ENCODE measurements around the gene GMPR2.
"Not testable (repeated sequence)": the region's sequence is repeated elsewhere in the genome, so short reads cannot be mapped to it uniquely, and the experiment has no call there.

GMPR2 gene

DNA sequence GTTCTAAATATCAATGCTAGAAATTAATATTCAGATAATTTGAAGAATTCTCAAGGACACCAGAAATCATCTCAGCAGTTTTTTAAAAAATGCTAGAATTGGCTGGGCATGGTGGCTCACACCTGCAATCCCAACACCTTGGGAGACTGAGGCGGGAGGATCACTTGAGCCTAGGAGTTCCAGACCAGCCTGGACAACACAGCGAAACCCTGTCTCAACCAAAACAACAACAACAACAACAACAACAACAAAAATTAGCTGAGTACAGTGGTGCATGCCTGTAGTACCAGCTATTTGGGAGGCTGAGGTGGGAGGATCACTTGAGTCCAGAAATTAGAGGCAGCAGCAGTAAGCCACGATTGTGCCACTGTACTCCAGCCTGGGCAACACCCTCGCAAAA, 13.6 kb upstream of the GMPR2 start:
- ATAC-seq (ENCODE audit: insufficient read depth, low read depth) (no peak), DNase-seq (no peak)
- Histone ChIP-seq H3K79me2 (ENCODE audit: insufficient read depth, low read length) (peaks cover 54% of the 10 kb centered on the region), H2AFZ (ENCODE audit: low read depth, low read length) (no peak overlapping the region), H3K9ac (ENCODE audit: low read depth, low read length) (no peak overlapping the region), H3K4me1 (ENCODE audit: insufficient read depth, low read length) (peaks cover 26% of the 10 kb centered on the region), H3K36me3 (ENCODE audit: insufficient read depth, low read length) (peaks cover 11% of the 10 kb centered on the region), H3K4me2 (ENCODE audit: insufficient read depth, low read length) (no peak overlapping the region), H4K20me1 (ENCODE audit: insufficient read depth, low read length) (peaks cover 2% of the 10 kb centered on the region; the same call in 1 of the 2 replicates), H3K9me3 (ENCODE audit: insufficient read depth, low read length, severe bottlenecking) (no peaks in the 10 kb centered on the region), H3K27me3 (ENCODE audit: insufficient read depth, low read length, poor library complexity) (no peaks in the 10 kb centered on the region), H3K27ac (ENCODE audit: low read length) (no peak overlapping the region), H3K4me3 (ENCODE audit: low read depth in 1 of 2, low read length in 2 of 2) (no peak overlapping the region)
- TF ChIP-seq EZH2 (IDR thresholded peaks at IDR 0.05; ENCODE audit: borderline replicate concordance, low read depth, low read length, severe bottlenecking), result no peak
- TF ChIP-seq, protein P1, sequence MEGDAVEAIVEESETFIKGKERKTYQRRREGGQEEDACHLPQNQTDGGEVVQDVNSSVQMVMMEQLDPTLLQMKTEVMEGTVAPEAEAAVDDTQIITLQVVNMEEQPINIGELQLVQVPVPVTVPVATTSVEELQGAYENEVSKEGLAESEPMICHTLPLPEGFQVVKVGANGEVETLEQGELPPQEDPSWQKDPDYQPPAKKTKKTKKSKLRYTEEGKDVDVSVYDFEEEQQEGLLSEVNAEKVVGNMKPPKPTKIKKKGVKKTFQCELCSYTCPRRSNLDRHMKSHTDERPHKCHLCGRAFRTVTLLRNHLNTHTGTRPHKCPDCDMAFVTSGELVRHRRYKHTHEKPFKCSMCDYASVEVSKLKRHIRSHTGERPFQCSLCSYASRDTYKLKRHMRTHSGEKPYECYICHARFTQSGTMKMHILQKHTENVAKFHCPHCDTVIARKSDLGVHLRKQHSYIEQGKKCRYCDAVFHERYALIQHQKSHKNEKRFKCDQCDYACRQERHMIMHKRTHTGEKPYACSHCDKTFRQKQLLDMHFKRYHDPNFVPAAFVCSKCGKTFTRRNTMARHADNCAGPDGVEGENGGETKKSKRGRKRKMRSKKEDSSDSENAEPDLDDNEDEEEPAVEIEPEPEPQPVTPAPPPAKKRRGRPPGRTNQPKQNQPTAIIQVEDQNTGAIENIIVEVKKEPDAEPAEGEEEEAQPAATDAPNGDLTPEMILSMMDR (IDR thresholded peaks at IDR 0.05; ENCODE audit: borderline replicate concordance, extremely low read depth, low read length, poor library complexity, severe bottlenecking), result no peak

- Histone ChIP-seq H3K4me3 (ENCODE audit: low read depth in 1 of 2, low read length in 2 of 2) (no peak overlapping the region), H3K79me2 (ENCODE audit: insufficient read depth, low read length) (peaks cover 55% of the 10 kb centered on the region), H3K9ac (ENCODE audit: low read depth, low read length) (no peak overlapping the region), H3K4me1 (ENCODE audit: insufficient read depth, low read length) (peaks cover 22% of the 10 kb centered on the region), H2AFZ (ENCODE audit: low read depth, low read length) (no peak overlapping the region), H4K20me1 (ENCODE audit: insufficient read depth, low read length) (peaks cover 2% of the 10 kb centered on the region; the same call in 1 of the 2 replicates), H3K27me3 (ENCODE audit: insufficient read depth, low read length, poor library complexity) (no peaks in the 10 kb centered on the region), H3K27ac (ENCODE audit: low read length) (no peak overlapping the region), H3K4me2 (ENCODE audit: insufficient read depth, low read length) (no peak overlapping the region), H3K9me3 (ENCODE audit: insufficient read depth, low read length, severe bottlenecking) (no peaks in the 10 kb centered on the region), H3K36me3 (ENCODE audit: insufficient read depth, low read length) (peaks cover 11% of the 10 kb centered on the region)
- no peak for DNase-seq
- no peak for ATAC-seq (ENCODE audit: insufficient read depth, low read depth)
- TF ChIP-seq, protein P1 (IDR thresholded peaks at IDR 0.05; ENCODE audit: borderline replicate concordance, extremely low read depth, low read length, poor library complexity, severe bottlenecking), result no peak
- TF ChIP-seq EZH2 (IDR thresholded peaks at IDR 0.05; ENCODE audit: borderline replicate concordance, low read depth, low read length, severe bottlenecking), result no peak
Measured at GRCh38 chr14:24219521-24219920, 13.2 kb upstream of the GMPR2 start.

GRCh38 chr14:24222987-24223386, 9.7 kb upstream of the GMPR2 start:
- not testable (repeated sequence) for H2AFZ ChIP-seq (ENCODE audit: low read depth, low read length); DNase-seq; ATAC-seq (ENCODE audit: insufficient read depth, low read depth); H4K20me1 ChIP-seq (ENCODE audit: insufficient read depth, low read length); H3K36me3 ChIP-seq (ENCODE audit: insufficient read depth, low read length); H3K9ac ChIP-seq (ENCODE audit: low read depth, low read length); H3K4me2 ChIP-seq (ENCODE audit: insufficient read depth, low read length); H3K27ac ChIP-seq (ENCODE audit: low read length); H3K4me3 ChIP-seq (ENCODE audit: low read depth in 1 of 2, low read length in 2 of 2); H3K9me3 ChIP-seq (ENCODE audit: insufficient read depth, low read length, severe bottlenecking); H3K27me3 ChIP-seq (ENCODE audit: insufficient read depth, low read length, poor library complexity); H3K4me1 ChIP-seq (ENCODE audit: insufficient read depth, low read length)
- peaks cover 75% of the 10 kb centered on the region for H3K79me2 ChIP-seq (ENCODE audit: insufficient read depth, low read length)

GRCh38 chr14:24224618-24225071, 8.1 kb upstream of the GMPR2 start:
- no peak for DNase-seq
- no peak for ATAC-seq (ENCODE audit: insufficient read depth, low read depth)
- peaks cover 81% of the 10 kb centered on the region for H3K79me2 ChIP-seq (ENCODE audit: insufficient read depth, low read length)
- peaks cover 3% of the 10 kb centered on the region; the same call in 1 of the 2 replicates for H3K4me1 ChIP-seq (ENCODE audit: insufficient read depth, low read length)
- H3K9me3 ChIP-seq (ENCODE audit: insufficient read depth, low read length, severe bottlenecking), result no peaks in the 10 kb centered on the region
- H3K36me3 ChIP-seq (ENCODE audit: insufficient read depth, low read length), result peaks cover 11% of the 10 kb centered on the region
- H3K4me3 ChIP-seq (ENCODE audit: low read depth in 1 of 2, low read length in 2 of 2), result no peak overlapping the region
- H3K4me2 ChIP-seq (ENCODE audit: insufficient read depth, low read length), result no peak overlapping the region
- no peak overlapping the region for H3K9ac ChIP-seq (ENCODE audit: low read depth, low read length)
- no peak for TF ChIP-seq EZH2 (IDR thresholded peaks at IDR 0.05; ENCODE audit: borderline replicate concordance, low read depth, low read length, severe bottlenecking)
- TF ChIP-seq, protein P1 (IDR thresholded peaks at IDR 0.05; ENCODE audit: borderline replicate concordance, extremely low read depth, low read length, poor library complexity, severe bottlenecking), result no peak
- H3K27me3 ChIP-seq (ENCODE audit: insufficient read depth, low read length, poor library complexity), result no peaks in the 10 kb centered on the region
- H3K27ac ChIP-seq (ENCODE audit: low read length), result no peak overlapping the region
- no peak overlapping the region for H2AFZ ChIP-seq (ENCODE audit: low read depth, low read length)
- peaks cover 2% of the 10 kb centered on the region; the same call in 1 of the 2 replicates for H4K20me1 ChIP-seq (ENCODE audit: insufficient read depth, low read length)
